NK-92 (cell line): Measurements from ENCODE around the gene CKMT1B.
"Not testable (repeated sequence)": the region's sequence is repeated elsewhere in the genome, so short reads cannot be mapped to it uniquely, and the experiment has no call there.

Source experiments
- DNase-seq: peaks from one replicate; lab custom pipeline; 2025; ENCODE audit not compliant: unreplicated experiment; lab: John Stamatoyannopoulos, UW

The CKMT1B gene

DNA sequence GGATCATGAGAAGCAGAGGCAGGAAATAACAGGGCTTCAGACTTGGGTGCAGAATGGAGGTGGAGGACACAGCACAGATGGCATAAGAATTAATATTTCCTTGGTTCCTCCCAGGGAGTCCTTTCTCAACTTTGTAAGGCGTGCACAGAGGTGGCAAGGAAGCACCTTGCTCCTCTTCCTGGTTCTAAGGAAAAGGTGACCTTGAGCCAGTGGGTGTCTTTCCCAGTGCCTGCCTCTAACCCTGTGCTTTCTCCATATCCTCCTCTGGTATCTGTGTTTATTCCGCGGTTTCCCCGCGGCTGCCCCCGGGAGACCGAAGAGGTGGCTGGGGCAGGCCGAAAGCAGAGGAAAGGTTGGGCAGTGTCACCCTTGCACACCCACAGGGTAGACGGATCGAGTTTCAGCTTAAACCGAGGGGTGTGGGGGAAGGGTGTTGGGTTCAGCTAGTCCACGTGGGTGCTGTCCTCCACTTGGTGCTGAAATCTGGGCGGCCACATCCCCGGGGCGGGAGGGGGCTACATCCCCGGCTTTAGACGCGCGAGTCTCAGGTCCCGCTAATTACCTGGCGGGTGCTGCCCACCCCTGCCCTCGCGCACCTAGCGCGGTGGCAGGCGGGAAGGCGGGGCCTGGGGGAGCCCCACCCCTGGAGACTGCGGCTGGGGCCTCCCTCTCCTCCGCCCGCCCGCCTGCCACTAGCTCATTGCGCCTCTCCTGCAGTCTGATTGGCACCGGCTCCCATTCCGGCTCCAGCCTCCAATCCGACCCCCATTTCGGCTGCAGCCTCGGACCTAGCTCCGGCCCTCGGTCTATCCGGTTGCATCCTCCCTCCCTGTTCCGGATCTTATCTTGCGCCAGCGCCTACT is at the start of gene CKMT1B:
TSS of gene CKMT1B (plus strand) at position 700 of the 863 bp plus-strand sequence. CDS start 192 bp downstream, outside the sequence.
- not testable (repeated sequence) for DNase-seq

DNA sequence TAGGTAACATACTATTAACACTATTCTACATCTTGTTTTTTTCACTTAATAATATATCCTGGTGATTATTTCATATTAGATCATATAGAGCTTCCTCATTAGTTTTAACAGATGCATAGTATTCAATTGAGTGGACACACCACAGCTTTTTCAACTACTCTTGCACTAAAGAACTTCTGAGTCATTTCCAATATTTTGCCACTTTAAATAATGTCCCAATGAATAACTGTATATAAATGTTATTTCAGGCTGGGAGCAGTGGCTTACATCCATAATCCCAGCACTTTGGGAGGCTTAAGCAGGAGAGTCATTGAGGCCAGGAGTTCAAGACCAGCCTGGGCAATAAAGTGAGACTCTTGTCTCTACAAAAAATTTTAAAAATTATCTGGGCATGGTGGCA is 49.6 kb upstream of the CKMT1B start:
- no peak for DNase-seq

DNA sequence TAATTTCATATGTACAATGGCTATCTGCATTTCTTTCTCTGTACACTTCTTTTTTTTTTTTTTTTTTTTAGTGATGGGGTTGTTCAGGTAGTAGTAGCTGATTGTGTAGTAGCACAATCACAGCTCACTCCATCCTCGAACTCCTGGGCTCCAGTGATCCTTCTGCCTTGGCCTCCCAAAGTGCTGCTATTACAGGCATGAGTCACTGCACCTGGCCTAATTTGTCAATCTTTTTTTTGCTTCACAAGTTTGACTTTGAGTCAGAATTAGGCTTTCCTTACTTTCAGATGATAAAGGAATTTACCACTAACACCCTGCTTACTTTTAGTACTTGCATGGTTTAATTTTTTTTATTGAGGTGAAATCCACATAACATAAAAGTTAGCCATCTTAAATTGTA is 48.4 kb upstream of the CKMT1B start:
- DNase-seq = no peak

DNA sequence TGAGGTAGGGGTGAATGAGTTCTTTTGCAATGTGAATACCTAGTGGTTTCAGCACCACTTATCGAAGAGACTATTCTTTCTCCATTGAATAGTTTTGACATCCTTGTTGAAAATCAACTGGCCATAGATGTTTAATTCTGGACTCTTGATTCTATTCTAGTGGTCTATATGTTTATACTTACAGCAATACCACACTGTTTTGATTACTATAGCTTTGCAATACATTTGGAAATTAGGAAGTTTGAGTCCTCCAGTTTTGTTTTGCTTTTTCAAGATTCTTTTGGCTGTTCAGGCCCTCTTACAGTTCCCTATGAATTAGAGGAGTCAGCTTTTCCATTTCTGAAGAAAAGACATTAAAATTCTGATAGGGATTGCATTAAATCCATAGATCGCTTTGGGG is 46.3 kb upstream of the CKMT1B start:
- DNase-seq = no peak

DNA sequence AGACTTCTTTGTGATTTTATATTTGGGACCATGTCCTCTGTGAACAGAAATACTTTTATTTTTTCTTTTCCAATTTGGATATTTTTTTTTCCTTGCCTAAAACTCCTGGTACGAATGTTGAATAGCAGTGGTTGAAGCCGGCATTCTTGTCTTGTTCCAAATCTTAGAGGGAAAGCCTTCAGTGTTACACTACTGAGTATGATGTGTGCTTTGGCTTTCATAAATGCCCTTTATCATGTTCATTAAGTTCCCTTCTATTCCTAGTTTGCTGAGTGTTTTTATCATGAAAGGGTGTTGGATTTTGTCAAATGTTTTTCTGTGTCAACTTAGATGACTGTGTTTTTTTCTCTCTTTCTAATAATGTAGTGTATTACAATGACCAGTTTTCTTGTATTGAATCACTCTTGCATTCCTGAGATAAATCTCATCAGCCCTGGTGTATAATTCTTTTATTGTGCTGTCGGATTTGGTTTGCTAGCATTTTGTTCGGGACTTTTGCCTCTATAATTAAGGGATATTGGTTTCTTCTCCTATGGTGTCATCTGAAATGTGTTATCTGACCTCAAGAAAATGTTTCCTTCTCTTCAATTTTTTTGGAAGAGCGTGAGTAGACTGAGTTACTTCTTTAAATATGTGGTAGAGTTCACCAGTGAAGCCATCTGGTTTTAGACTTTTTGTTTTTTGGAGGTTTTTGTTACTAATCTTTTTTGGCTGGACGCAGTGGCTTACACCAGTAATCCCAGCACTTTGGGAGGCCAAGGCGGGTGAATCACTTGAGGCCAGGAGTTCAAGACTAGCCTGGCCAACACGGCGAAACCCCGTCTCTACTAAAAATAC is 43.1 kb upstream of the CKMT1B start:
- DNase-seq = no peak

DNA sequence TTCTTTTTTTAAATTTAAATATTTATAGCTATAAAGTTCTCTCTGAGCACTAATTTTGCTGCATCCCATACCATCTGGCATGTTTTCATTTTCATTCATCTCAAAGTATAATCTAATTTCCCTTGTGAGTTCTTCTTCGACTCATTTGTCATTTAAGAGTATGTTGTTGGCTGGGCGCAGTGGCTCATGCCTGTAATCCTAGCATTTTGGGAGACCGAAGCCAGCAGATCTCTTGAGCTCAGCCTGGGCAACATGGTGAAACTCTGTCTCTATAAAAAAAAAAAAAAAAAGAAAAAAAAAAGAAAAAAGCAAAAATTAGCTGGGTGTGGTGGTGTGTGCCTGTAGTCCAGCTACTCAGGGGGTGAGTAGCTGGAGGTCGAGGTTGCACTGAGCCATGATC is 41.6 kb upstream of the CKMT1B start:
- DNase-seq = no peak

DNA sequence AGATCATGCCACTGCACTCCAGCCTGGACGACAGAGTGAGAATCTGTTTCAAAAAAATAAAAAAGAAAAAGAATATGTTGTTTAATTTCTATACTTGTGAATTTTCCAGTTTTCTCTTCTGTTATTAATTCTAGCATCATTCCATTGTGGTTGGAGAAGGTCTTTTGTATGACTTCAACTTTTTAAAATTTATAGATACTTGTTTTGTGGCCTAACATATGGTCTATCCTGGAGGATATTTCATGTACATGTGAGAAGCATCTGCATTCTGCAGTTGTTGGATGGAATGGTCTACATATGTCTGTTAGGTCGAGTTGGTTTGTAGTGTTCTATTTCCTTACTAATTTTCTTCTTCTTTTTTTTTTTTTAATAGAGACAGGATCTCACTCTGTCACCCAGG is 40.8 kb upstream of the CKMT1B start:
- DNase-seq = no peak

DNA sequence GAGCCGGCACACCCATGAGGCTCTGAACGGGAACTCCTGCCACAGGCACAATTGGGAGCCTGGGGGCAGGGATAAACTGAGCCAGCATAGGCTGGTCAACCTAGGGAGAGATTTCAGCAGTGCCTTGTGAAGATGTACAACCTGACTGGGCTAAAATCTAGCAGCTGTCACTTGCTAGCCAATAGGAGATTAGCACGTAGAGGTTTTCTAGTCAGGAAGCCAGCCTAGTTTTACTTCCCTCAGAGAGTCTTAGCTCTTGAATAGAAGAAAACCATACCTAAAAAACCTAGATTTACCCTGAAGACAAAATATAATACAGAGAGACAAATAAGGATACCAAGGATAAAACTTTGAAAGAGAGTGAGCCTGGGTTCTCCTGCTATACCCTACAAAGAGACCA is 31.1 kb upstream of the CKMT1B start:
- not testable (repeated sequence) for DNase-seq

DNA sequence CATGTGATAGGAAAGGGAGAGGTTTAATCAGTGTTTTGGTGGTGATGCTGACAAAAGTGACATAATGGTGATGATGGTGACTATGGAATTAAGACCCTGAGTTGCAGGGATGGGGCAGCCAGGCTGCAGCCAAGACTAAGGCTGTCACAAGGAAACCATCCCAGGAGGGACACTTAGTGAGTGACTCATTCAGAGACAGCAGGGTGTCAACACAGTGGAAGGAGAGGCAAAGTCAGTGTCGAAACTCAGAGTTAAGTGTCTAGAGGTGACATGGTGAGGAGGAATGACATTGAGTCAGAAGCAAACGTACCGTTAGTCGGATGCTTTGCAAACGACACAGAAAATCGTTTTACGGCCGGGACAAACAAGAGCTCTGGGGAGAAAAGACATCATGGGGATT is 30.0 kb upstream of the CKMT1B start:
- not testable (repeated sequence) for DNase-seq

DNA sequence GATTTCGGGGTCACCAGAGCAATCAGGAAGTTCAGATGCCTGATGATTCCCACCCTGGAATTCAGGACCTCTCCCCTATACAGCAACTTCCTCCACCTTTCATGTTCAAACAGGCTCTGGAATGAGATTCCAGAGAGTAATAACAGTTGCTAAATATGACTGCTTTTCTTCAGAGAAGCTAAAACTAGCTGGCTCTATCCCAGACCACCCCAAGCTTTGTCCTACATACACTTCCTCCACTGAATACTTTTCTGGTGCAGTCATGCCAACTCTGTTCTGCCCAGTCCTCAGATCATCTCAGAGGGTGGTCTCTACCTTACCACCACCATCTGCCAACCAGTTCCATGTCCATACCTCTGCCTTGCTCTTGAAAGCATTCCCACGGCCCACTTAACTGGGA is 27.2 kb upstream of the CKMT1B start:
- not testable (repeated sequence) for DNase-seq

DNA sequence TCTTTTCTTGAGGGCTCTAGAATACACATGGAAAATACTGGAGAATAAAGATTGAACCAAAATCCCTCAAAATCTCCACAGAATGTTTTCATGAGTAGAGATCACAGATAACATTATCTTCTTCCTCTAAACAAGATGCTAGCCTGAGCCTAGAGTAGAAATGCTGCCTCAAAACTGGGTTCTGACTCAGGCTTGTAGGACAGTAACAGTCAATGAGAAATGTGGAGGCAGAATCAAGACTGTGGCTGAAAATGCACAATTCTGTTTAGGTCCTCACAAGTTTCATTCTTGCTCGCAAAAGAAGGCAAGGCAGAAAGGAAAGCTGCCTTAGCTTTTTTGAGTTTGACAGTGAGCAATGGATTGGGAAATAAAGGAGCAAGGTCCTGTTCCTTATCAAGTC is 19.2 kb upstream of the CKMT1B start:
- DNase-seq = not testable (repeated sequence)

DNA sequence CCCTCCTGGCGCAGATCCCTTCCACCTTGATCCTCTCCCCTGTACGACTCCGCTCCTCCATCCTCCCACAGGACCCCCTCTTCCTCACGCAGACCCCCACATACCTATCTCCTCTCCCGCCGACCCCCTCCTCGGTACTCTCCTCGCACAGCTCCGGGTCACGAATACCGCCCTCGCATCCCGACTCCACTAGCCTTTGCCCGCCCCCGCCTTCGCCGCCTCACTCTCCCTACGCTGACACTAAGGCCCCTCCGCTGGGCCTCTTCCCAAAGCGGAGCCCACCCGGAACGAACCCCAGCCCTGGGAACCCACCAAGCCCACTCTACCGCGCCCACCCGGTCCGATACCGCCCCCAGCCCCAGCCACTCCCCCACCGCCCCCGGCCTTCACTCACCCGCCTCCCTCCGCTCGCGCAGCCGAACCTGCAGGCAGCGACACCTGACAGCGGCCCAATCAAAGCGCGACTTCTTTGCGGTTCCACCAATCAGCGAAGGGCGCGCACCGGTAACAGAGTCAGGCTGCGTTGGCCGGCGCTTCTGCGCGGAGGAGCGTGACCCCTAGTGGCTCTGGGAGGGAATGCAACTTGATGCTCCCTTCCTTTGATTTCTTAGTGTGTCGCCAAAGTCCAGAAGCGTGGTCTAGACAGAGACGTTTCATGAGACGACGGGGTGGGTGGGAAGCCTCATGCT is 3.9 kb upstream of the CKMT1B start, which contains the start of gene PPIP5K1:
TSS of gene PPIP5K1 (minus strand) at position 431 of the 689 bp plus-strand sequence. CDS start 5,704 bp downstream, outside the sequence.
- DNase-seq = not testable (repeated sequence)

DNA sequence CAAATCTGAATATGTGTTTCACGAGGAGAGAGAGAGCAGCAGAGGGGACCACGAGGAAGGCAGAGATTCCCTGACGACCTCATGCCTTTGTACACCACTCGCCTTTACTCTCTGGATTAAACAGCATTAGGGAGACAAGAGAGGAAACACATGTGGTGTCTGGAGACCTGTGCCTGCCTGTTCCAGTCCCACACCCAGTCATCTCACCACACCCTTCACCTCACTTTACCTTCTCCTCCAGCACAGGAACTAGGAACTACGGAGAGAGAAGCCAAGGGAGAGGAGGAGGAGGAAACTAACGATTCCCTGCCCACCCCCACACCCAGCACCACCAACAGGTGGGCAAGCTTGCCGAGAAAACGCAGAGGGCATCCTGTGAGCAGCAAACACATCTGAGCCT is 986 bp upstream of the CKMT1B start:
- not testable (repeated sequence) for DNase-seq

DNA sequence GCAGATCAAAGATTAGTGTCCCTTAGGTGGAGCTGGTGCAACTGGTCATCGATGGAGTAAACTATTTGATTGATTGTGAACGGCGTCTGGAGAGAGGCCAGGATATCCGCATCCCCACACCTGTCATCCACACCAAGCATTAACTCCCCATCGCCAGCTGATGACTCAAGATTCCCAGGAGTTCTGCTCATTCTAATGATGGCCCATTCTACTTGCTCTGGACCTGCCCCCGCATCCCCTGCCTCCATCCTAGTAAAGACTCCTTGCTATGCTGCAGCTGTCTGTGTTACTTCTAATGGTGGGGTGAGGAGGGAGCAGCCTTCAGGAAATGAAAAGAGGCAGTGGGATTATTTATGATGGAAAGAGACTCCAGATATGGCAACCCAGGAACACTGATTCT is 5.3 kb downstream of the CKMT1B start:
- DNase-seq = not testable (repeated sequence)

DNA sequence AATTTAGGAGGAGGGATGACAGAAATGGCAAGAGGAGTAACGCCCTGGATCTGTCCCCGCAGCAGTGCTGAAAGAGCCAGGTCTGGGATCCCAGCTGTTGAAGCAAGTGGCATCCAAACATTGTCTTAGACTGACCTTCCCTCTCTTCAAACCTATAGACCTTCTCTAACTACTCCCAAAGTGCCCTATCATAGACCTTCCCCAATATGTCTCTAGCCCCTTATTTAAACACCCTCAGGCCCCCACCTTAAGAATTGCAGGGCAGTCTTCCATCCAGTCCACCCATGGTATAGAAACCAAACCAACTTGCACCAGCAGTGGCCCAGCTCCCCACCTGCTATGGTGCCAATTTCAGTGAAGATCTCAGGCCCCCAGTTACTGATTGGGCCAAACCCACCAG is 6.4 kb downstream of the CKMT1B start:
- DNase-seq = not testable (repeated sequence)

DNA sequence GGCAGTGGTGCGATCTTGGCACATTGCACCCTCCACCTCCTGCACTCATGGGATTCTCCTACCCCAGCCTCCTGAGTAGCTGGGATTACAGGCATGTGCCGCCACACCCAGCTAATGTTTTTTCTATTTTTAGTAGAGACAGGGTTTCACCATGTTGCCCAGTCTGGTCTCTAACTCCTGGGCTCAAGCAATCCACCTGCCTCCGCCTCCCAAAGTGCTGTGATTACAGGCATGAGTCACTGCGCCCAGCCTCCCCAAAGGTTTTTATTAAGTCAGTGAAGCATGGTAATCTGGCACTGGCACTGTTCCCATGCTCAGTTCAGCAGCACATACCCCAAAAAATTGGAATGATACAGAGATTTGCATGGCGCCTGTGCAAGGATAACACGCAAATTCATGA is 8.4 kb downstream of the CKMT1B start:
- not testable (repeated sequence) for DNase-seq

DNA sequence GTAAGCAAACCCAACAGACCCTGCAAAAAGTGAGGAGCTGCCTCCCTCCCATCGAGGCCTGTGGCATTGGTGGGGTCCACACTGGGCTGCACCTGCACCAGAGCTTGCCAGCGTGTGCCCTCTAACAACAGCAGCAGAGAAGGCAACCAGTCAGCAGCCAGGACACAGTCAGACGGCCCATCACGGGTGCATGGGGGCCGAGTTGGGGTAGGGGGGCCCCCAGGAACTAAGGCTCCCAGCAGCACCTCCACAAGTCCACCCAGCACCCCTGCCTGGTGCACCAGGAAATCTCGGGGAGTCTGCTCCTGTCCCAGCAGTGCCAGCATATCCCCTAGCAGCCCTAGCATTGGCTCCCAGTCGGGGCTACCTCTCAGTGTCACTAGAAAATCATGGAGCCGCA is 23.9 kb downstream of the CKMT1B start:
- DNase-seq = not testable (repeated sequence)

DNA sequence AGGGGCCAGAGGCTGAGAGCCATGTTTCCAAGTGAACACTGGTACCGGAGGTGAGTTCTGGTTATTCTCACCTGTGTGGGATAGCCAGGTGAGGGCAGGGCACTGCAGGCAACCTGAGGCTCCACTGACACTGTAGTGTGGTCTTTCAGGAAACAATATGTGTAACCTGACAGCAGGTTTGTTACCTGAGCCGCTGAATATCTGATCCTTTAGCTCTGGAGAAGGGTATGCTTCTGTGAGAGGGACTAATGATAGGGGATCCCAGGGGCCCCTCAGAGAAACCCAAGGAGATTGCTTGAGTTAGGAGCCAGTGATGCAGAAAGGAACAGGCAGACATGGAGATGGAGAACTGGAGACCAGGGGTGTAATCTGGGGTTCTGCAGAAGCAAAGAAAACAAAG is 24.9 kb downstream of the CKMT1B start, which contains the start of gene STRC:
TSS of gene STRC (minus strand) at position 101 of the 400 bp plus-strand sequence. CDS start at position 23, 78 bp downstream.
- DNase-seq = not testable (repeated sequence)

DNA sequence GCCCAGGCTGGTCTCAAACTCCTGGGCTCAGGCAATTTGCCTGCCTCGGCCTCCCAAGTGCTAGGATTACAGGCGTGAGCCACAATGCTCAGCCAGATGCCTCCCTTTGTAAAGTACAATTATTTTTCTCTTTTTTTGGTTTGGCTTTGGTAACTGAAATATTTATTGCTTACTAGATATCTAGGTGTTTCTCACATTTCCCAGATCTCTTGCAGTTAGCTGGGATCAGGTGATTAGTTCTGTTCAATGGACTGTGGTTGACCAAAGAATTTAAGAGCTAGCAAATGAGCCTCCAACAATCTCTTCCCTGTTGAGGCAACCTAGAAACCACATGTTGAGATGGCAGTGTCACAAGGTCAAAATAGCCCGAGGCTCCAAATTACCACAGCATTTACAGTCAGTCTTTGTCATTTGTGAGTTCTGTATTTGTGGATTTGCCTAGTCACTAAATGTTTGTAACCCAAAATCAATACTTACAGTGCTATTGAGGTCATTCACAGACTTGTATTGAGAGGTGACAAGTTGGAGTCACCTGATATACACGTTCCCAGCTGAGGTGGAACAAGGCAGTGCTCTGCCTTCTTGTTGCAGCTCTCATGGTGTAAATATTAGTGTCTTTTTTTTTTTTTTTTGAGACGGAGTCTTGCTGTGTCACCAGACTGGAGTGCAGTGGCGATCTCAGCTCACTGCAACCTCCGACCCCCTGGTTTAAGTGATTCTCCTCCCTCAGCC is 28.4 kb downstream of the CKMT1B start:
- not testable (repeated sequence) for DNase-seq

DNA sequence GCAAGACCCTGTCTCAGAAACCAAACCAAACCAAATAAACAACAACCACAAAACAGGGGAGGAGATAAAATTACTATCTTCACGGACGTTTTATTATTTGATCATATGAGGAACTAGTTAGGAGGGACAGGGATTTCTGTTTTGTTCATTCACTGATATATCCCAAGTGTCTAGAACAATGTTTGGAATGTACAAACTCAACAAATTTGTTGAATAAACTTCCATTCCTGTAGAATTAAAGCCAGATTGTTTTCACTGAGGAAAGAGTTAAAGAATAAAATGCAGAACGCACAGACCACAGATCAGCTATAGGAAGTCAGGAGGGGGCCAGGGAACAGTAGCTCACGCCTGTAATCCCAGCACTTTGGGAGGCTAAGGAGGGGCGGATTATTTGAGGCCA is 31.3 kb downstream of the CKMT1B start:
- no peak for DNase-seq
